Suprapubic skin (tissue), 4 donors: Measurements from ENCODE around the gene RPL10A.

Experiments
- CTCF ChIP-seq, 2 donors: fragments of 200-600 bp in 1 of 2; fragments of 450-650 bp in 1 of 2; sonication (generic) in 1 of 2; IDR thresholded peaks; one replicate each; pipeline ENCODE4 v1.5.1; 2016 to 2019; ENCODE audit warnings: antibody characterized with exemption in 2 of 2, mild to moderate bottlenecking in 1 of 2, moderate library complexity in 1 of 2
- EP300 ChIP-seq: sonication (generic); formaldehyde crosslinking; IDR thresholded peaks from one replicate; pipeline ENCODE4 v1.6.1; 2017; ENCODE audit warnings: antibody characterized with exemption
- POLR2A ChIP-seq, 2 donors: fragments of 450-650 bp; IDR thresholded peaks; one replicate each; pipeline ENCODE4 v1.6.1; 2017; ENCODE audit warnings: antibody characterized with exemption in 2 of 2, mild to moderate bottlenecking in 2 of 2, moderate library complexity in 2 of 2
- POLR2AphosphoS5 ChIP-seq, 3 donors: sonication (generic); formaldehyde crosslinking; IDR thresholded peaks; one replicate each; pipeline ENCODE4 v1.6.1; 2017; ENCODE audit warnings: antibody characterized with exemption in 3 of 3

- no peak for TF ChIP-seq POLR2A (IDR thresholded peaks at IDR 0.05)
- TF ChIP-seq POLR2AphosphoS5 (IDR thresholded peaks at IDR 0.05): no peak
- no peak for TF ChIP-seq CTCF (IDR thresholded peaks at IDR 0.05)
- no peak for TF ChIP-seq EP300
Observed at GRCh38 chr6:35425284-35425683, 42.9 kb upstream of the RPL10A start.
